ENCODE measurements around the gene CHID1. TPM values are rescaled to one million over a fixed set of nuclear protein-coding genes. Genes with fewer than 3 reads are reported as not detected.

Gene CHID1
- total and polyA plus RNA-seq, 8 donors, result 35.4 to 121 (median 52.1) TPM

DNA sequence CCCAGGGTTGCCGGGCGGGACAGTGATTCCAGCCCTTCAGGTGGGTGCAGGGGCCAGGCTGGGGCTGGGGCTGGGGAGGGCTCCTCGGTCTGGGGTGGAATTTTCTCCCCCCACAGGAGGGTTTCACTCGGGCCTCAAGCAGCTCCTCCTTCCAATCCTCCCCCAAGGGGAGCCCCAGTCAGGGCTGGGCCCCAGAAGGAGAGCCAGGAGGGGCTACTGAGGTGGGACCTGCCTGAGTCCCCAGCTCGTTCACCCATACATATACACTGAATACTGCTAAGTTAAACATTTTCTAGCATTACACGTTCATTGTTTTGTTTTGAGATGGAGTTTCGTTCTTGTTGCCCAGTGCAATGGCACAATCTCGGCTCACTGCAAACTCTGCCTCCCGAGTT, 84.4 kb downstream of the CHID1 start:
- TF ChIP-seq EP300 (IDR thresholded peaks at IDR 0.05) (no peak), POLR2AphosphoS5 (IDR thresholded peaks at IDR 0.05) (no peak), POLR2A (IDR thresholded peaks at IDR 0.05) (no peak)
- TF ChIP-seq, protein P1, sequence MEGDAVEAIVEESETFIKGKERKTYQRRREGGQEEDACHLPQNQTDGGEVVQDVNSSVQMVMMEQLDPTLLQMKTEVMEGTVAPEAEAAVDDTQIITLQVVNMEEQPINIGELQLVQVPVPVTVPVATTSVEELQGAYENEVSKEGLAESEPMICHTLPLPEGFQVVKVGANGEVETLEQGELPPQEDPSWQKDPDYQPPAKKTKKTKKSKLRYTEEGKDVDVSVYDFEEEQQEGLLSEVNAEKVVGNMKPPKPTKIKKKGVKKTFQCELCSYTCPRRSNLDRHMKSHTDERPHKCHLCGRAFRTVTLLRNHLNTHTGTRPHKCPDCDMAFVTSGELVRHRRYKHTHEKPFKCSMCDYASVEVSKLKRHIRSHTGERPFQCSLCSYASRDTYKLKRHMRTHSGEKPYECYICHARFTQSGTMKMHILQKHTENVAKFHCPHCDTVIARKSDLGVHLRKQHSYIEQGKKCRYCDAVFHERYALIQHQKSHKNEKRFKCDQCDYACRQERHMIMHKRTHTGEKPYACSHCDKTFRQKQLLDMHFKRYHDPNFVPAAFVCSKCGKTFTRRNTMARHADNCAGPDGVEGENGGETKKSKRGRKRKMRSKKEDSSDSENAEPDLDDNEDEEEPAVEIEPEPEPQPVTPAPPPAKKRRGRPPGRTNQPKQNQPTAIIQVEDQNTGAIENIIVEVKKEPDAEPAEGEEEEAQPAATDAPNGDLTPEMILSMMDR (IDR thresholded peaks at IDR 0.05), result no peak
- intact Hi-C loops (cut with DNase I; ENCODE audit: low total_unique reads), result no loop called here
- Histone ChIP-seq H3K4me1 (peaks cover 86 to 100% (median 97%) of the 10 kb centered on the region in 4 donors), H3K27ac (peak overlapping the region; percentile 89 to 96 (median 94)), H3K27me3 (peaks cover 0 to 75% (median 36%) of the 10 kb centered on the region in 3 donors), H3K4me3 (peak overlapping the region in 3 of 4 donors; percentile 46 to 56 (median 54)), H3K9me3 (no peaks in the 10 kb centered on the region), H3K36me3 (peaks cover 32 to 44% (median 43%) of the 10 kb centered on the region in 4 donors)
- no peak for DNase-seq
- WGBS, 5 donors, result 28 to 57% (median 40%) methylated on average over 7 to 9 of the region's 9 CpGs

DNA sequence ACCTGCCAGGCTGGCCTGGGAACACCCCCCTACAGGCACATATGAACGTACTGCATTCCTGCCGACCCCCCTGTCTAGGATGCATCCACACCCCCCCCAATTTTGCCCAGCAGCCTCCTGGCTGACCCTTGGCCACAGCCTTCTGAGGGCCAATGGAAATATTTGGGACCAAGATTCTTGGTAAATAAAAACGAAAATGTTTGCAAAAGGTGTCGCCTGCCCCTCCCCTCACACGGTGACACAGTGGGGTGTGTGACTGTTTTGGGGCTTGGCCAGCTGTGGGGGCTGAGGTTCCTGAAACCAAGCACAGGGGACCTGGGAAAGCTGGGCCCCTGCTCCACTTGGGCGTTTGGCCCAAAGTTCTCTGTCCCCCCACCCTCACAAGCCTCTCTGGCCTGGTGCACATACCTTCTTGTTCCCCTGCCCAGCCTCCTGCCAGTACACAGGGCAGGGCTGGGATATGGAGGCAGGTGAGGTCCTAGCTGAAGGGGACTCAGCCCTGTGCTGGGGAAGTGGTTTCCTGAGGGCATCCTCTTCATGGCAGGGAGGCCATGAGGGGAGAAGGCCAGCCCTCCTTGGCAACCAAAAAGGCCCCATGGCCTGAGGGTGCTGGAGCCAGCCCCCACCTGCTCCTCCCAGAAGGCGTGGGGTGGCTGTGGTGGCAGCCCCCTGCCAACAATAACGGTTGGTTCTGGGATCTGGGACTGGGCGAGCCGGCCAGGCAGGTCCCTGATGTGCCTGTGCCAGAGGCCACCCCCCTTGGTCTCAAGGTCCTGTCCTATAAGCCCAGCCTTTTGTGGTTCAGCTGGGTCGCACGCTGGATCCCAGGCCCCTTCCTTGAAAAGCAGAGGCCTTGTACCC, 85.0 kb downstream of the CHID1 start:
- WGBS, 5 donors, result 32 to 63% (median 38%) methylated on average over 6 to 12 of the region's 12 CpGs
- Histone ChIP-seq H3K4me3 (peak overlapping the region in 1 of 4 donors; percentile 54), H3K9me3 (no peaks in the 10 kb centered on the region), H3K27ac (peak overlapping the region; percentile 89 to 96 (median 94)), H3K36me3 (peaks cover 32 to 44% (median 43%) of the 10 kb centered on the region in 4 donors), H3K27me3 (peaks cover 0 to 68% (median 29%) of the 10 kb centered on the region in 3 donors), H3K4me1 (peaks cover 86 to 100% (median 97%) of the 10 kb centered on the region in 4 donors)
- no peak for TF ChIP-seq POLR2A (IDR thresholded peaks at IDR 0.05)
- peak in 1 of 3 donors; percentile 31 for TF ChIP-seq POLR2AphosphoS5 (IDR thresholded peaks at IDR 0.05)
- intact Hi-C loops (cut with DNase I; ENCODE audit: low total_unique reads), result no loop called here
- DNase-seq, result peak; percentile 85 to 87

GRCh38 chr11:824942-825341, 85.7 kb downstream of the CHID1 start:
- TF ChIP-seq POLR2A (IDR thresholded peaks at IDR 0.05) (no peak), EP300 (IDR thresholded peaks at IDR 0.05) (no peak), POLR2AphosphoS5 (IDR thresholded peaks at IDR 0.05) (no peak)
- TF ChIP-seq, protein P1 (IDR thresholded peaks at IDR 0.05), result no peak
- peak overlapping the region; percentile 89 to 96 (median 94) for H3K27ac ChIP-seq
- H3K36me3 ChIP-seq, result peaks cover 32 to 44% (median 43%) of the 10 kb centered on the region in 4 donors
- H3K27me3 ChIP-seq, result peaks cover 0 to 62% (median 23%) of the 10 kb centered on the region in 3 donors
- DNase-seq, result peak in 1 of 2 donors; percentile 74
- intact Hi-C loops (cut with DNase I; ENCODE audit: low total_unique reads), result no loop called here
- H3K4me1 ChIP-seq, result peaks cover 84 to 99% (median 95%) of the 10 kb centered on the region in 4 donors
- WGBS, 5 donors, result 32 to 66% (median 53%) methylated on average over 10 to 11 of the region's 11 CpGs
- H3K4me3 ChIP-seq, result peak overlapping the region in 1 of 4 donors; percentile 21
- H3K9me3 ChIP-seq, result no peaks in the 10 kb centered on the region

DNA sequence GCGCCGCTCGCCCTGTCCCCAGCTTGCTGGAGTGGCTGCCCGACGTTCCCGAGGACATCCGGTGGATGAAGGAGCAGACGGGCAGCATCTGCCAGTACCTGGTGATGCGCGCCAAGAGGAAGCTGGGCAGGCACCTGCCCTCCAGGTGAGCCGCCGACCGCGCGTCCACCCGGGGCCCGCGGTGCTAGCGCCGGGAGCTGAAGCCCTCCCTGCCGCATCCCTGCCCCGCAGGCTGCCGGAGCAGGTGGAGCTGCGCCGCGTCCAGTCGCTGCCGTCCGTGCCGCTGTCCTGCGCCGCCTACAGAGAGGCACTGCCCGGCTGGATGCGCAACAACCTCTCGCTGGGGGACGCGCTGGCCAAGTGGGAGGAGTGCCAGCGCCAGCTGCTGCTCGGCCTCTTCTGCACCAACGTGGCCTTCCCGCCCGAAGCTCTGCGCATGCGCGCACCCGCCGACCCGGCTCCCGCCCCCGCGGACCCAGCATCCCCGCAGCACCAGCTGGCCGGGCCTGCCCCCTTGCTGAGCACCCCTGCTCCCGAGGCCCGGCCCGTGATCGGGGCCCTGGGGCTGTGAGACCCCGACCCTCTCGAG, 86.2 kb downstream of the CHID1 start:
- H3K4me1 ChIP-seq, result peaks cover 78 to 93% (median 90%) of the 10 kb centered on the region in 4 donors
- DNase-seq, result peak; percentile 78 to 81
- peaks cover 32 to 44% (median 43%) of the 10 kb centered on the region in 4 donors for H3K36me3 ChIP-seq
- H3K27me3 ChIP-seq, result peaks cover 0 to 56% (median 17%) of the 10 kb centered on the region in 3 donors
- TF ChIP-seq POLR2AphosphoS5 (IDR thresholded peaks at IDR 0.05) (no peak), EP300 (IDR thresholded peaks at IDR 0.05) (no peak), POLR2A (IDR thresholded peaks at IDR 0.05) (no peak)
- TF ChIP-seq, protein P1 (IDR thresholded peaks at IDR 0.05), result no peak
- H3K27ac ChIP-seq, result peak overlapping the region; percentile 89 to 96 (median 94)
- no peaks in the 10 kb centered on the region for H3K9me3 ChIP-seq
- WGBS, 5 donors, result 33 to 86% (median 51%) methylated on average over 4 to 59 of the region's 59 CpGs
- peak overlapping the region in 1 of 4 donors; percentile 21 for H3K4me3 ChIP-seq
- intact Hi-C loops (cut with DNase I; ENCODE audit: low total_unique reads), result no loop called here

All from stomach (tissue), 9 donors.